GM12865 (cell line): ENCODE measurements around the gene CCPG1.
A peak's percentile ranks its signal among the peaks of the same experiment; 100 is the strongest.

ENCODE experiments used
- DNase-seq: peaks from one replicate; pipeline ENCODE4 v3.0.0; 2010; ENCODE audit warnings: low read depth
- H3K4me3 ChIP-seq: 2 replicates; pipeline ENCODE4 v1.5.1; 2011; ENCODE audit warnings: mild to moderate bottlenecking, low read depth, low read length, control low read depth
- TF ChIP-seq, protein P1 (sequence below): IDR thresholded peaks from 2 replicates; pipeline ENCODE4 v1.5.1; 2011; ENCODE audit warnings: low read length, control low read depth, low read depth, inconsistent platforms; ENCODE audit not compliant: insufficient read depth; ENCODE audit errors: missing control alignments

CCPG1 gene

DNA sequence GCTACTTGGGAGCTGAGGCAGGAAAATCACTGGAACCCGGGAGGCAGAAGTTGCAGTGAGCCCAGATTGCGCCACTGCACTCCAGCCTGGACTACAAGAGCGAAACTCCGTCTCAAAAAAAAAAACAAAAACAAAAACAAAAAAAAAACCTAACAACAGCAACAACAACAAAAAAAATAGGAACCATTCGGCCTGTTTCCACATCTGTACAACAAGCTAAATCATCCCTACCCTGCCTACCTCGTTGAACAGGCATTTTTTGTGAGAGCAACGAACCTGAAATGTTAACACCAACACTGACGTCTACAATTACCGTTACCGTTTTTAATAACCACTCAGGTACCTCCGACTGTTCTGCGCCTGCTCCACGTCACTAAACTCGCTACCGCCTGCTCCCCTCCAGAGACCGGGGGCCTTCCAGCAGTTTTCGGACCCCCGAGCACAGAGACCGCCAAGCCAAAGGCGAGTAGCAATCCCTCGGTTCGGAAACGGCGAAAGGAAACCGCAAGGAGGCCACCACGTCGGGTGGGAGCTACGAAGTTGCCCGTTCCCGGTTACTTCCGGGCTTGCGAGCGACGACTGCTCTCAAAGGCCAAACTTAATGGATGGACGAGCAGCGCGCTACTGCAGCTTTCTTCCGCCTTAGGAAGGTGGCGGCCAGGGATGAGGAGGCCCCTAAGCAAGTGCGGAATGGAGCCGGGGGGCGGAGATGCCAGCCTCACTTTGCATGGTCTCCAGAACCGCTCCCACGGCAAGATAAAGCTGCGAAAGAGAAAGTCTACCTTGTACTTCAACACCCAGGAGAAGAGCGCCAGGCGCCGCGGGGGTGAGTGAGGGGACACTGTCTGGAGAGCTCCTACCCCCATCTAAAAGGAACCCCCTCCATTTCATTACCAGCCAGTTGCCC, 89.3 kb downstream of the CCPG1 start, which contains the start of the genes PIGB and PIGBOS1:
PIGB (plus strand) TSS at position 635 of the 907 bp plus-strand sequence; CDS start at position 664, 29 bp downstream.
PIGBOS1 (minus strand) TSS at position 536 of the 907 bp plus-strand sequence. CDS start 1,331 bp downstream, outside the sequence.
- DNase-seq, result peak; percentile 95
- TF ChIP-seq, protein P1, sequence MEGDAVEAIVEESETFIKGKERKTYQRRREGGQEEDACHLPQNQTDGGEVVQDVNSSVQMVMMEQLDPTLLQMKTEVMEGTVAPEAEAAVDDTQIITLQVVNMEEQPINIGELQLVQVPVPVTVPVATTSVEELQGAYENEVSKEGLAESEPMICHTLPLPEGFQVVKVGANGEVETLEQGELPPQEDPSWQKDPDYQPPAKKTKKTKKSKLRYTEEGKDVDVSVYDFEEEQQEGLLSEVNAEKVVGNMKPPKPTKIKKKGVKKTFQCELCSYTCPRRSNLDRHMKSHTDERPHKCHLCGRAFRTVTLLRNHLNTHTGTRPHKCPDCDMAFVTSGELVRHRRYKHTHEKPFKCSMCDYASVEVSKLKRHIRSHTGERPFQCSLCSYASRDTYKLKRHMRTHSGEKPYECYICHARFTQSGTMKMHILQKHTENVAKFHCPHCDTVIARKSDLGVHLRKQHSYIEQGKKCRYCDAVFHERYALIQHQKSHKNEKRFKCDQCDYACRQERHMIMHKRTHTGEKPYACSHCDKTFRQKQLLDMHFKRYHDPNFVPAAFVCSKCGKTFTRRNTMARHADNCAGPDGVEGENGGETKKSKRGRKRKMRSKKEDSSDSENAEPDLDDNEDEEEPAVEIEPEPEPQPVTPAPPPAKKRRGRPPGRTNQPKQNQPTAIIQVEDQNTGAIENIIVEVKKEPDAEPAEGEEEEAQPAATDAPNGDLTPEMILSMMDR, result no peak
- peak within 1 kb of the TSS; percentile 87 for H3K4me3 ChIP-seq
